Endothelial cell of umbilical vein (primary cell): Measurements from ENCODE around the gene RWDD4. TPM values are rescaled to one million over a fixed set of nuclear protein-coding genes. Genes with fewer than 3 reads are reported as not detected.

Source experiments
- BruUV-seq: library from RNA; stranded (reverse); fragments of 400-500 nt; replicated peaks from 2 replicates; lab custom pipeline; 2021; lab: Mats Ljungman, UMichigan
- CTCF ChIA-PET: fragments of 300-600, 350-600 bp; sonication (Branson Sonifier 250); formaldehyde crosslinking; loops from one replicate; lab custom pipeline; 2021; ENCODE audit warnings: antibody characterized with exemption, inconsistent platforms; lab: Charles Lee
- POLR2A ChIA-PET: fragments of 300-600, 350-600 bp; sonication (Branson Sonifier 250); formaldehyde crosslinking; loops from one replicate; lab custom pipeline; 2021; ENCODE audit warnings: antibody characterized with exemption, inconsistent platforms; lab: Charles Lee
- DNase-seq: peaks from one replicate; pipeline ENCODE4 v3.0.0-alpha.2; 2011; ENCODE audit warnings: low read depth, low spot score
- FAIRE-seq: peaks from 2 replicates; lab custom pipeline; 2011; peaks lifted over from hg19 to GRCh38; lab: Jason Lieb, UNC
- H2AFZ ChIP-seq: 2 replicates; pipeline ENCODE4 v1.6.0; 2012; ENCODE audit warnings: low read depth, low read length, control low read depth, inconsistent platforms
- H3K27ac ChIP-seq: 2 replicates; pipeline ENCODE4 v1.5.1; 2011; ENCODE audit warnings: low read depth, mild to moderate bottlenecking, control low read depth, low read length, moderate library complexity; ENCODE audit not compliant: insufficient read depth
- H3K27me3 ChIP-seq, 2 experiments: 2 replicates each; pipeline versions ENCODE4 v1.6.0 to v1.6.1; 2011; ENCODE audit warnings: low read length in 2 of 2, mixed read lengths in 1 of 2; ENCODE audit not compliant: control insufficient read depth in 2 of 2, insufficient read depth in 2 of 2
- H3K36me3 ChIP-seq, 2 experiments: 2 replicates in 1 of 2; 3 replicates in 1 of 2; pipeline ENCODE4 v1.5.1; 2011; ENCODE audit warnings: low read length in 2 of 2, mild to moderate bottlenecking in 1 of 2, moderate library complexity in 1 of 2; ENCODE audit not compliant: control insufficient read depth in 2 of 2, insufficient read depth in 2 of 2; ENCODE audit errors: extremely low read depth in 1 of 2
- H3K4me1 ChIP-seq: 3 replicates; pipeline ENCODE4 v1.5.1; 2011; ENCODE audit warnings: mild to moderate bottlenecking, low read length; ENCODE audit not compliant: control insufficient read depth, insufficient read depth; ENCODE audit errors: extremely low read depth
- H3K4me2 ChIP-seq: 2 replicates; pipeline ENCODE4 v1.6.1; 2011; ENCODE audit warnings: low read length, control low read depth, mixed read lengths; ENCODE audit not compliant: insufficient read depth
- H3K4me3 ChIP-seq, 3 experiments: fragments of 200-600 bp in 1 of 3; sonication (generic), shearing (Covaris generic) in 1 of 3; replicated peaks in 1 of 3; 2 replicates each; pipeline ENCODE4 v1.5.1; 2011 to 2016; ENCODE audit warnings: control low read depth in 3 of 3, low read length in 3 of 3, mild to moderate bottlenecking in 2 of 3, inconsistent platforms in 1 of 3, low read depth in 1 of 3, moderate library complexity in 1 of 3; ENCODE audit not compliant: insufficient read depth in 1 of 3
- H3K79me2 ChIP-seq: 2 replicates; pipeline ENCODE4 v1.6.0; 2012; ENCODE audit warnings: low read length, inconsistent platforms; ENCODE audit not compliant: control insufficient read depth, insufficient read depth
- H3K9ac ChIP-seq: replicated peaks from 2 replicates; pipeline ENCODE3; 2011; ENCODE audit warnings: low read length, control low read depth; ENCODE audit not compliant: insufficient read depth; ENCODE audit errors: extremely low read depth
- H3K9me1 ChIP-seq: replicated peaks from 3 replicates; pipeline ENCODE4 v1.6.0; 2011; ENCODE audit warnings: mild to moderate bottlenecking, low read length; ENCODE audit not compliant: control insufficient read depth, insufficient read depth; ENCODE audit errors: extremely low read depth
- H3K9me3 ChIP-seq: replicated peaks from 2 replicates; pipeline ENCODE4 v1.5.1; 2012; ENCODE audit warnings: low read length, inconsistent platforms; ENCODE audit not compliant: control insufficient read depth, insufficient read depth
- H4K20me1 ChIP-seq: replicated peaks from 2 replicates; pipeline ENCODE3; 2011; ENCODE audit warnings: mild to moderate bottlenecking, low read length; ENCODE audit not compliant: control insufficient read depth, insufficient read depth; ENCODE audit errors: extremely low read depth
- CTCF ChIP-seq, 2 donors: IDR thresholded peaks; 1 replicate in 1 of 2; 2 replicates in 1 of 2; pipeline ENCODE4 v1.5.1; 2011; ENCODE audit warnings: low read length in 2 of 2, mild to moderate bottlenecking in 2 of 2, moderate library complexity in 2 of 2, control low read depth in 1 of 2, inconsistent platforms in 1 of 2, low read depth in 1 of 2; ENCODE audit not compliant: insufficient read depth in 1 of 2; ENCODE audit errors: extremely low read depth in 1 of 2
- EZH2 ChIP-seq: IDR thresholded peaks from 2 replicates; pipeline ENCODE4 v1.6.1; 2012; ENCODE audit warnings: borderline replicate concordance, low read depth, mild to moderate bottlenecking, moderate library complexity, low read length, inconsistent platforms; ENCODE audit not compliant: severe bottlenecking
- FOS ChIP-seq: IDR thresholded peaks from 2 replicates; pipeline ENCODE4 v1.6.1; 2011; ENCODE audit warnings: mild to moderate bottlenecking, low read length, moderate library complexity, borderline replicate concordance; ENCODE audit not compliant: insufficient read depth
- GATA2 ChIP-seq: IDR thresholded peaks from 2 replicates; pipeline ENCODE4 v1.7.0; 2011; ENCODE audit warnings: low read depth, mild to moderate bottlenecking, moderate library complexity, mixed read lengths, low read length; ENCODE audit not compliant: insufficient read length, insufficient read depth
- JUN ChIP-seq: IDR thresholded peaks from 2 replicates; pipeline ENCODE4 v1.6.1; 2011; ENCODE audit warnings: borderline replicate concordance, low read depth; ENCODE audit not compliant: insufficient read length, insufficient read depth
- MAX ChIP-seq: IDR thresholded peaks from 2 replicates; pipeline ENCODE4 v1.6.1; 2011; ENCODE audit not compliant: insufficient read depth, insufficient read length
- MYC ChIP-seq: IDR thresholded peaks from one replicate; pipeline ENCODE4 v1.6.1; 2011; ENCODE audit warnings: mild to moderate bottlenecking, low read depth, low read length
- POLR2A ChIP-seq: IDR thresholded peaks from 2 replicates; pipeline ENCODE4 v1.6.1; 2012; ENCODE audit warnings: low read depth, mild to moderate bottlenecking, control low read depth, low read length
- POLR2AphosphoS5 ChIP-seq: IDR thresholded peaks from 2 replicates; pipeline ENCODE4 v1.6.1; 2012; ENCODE audit warnings: low read depth, mild to moderate bottlenecking, control low read depth, low read length, moderate library complexity; ENCODE audit not compliant: insufficient read depth
- dilution Hi-C: fragments of 300-500 bp; cut with MboI; formaldehyde crosslinking; loops from one replicate; pipeline ENCODE4 v1.15.0; 2019; ENCODE audit warnings: low sequenced_read_pairs; ENCODE audit not compliant: extremely low pct_ligation_motif_present
- intact Hi-C: fragments of 100-400 bp; cut with micrococcal nuclease; formaldehyde crosslinking; loops from one replicate; pipeline ENCODE4 v1.10.0; 2022
- polyA plus RNA-seq, 4 experiments: library from polyadenylated mRNA; depleted of rRNA in 3 of 4; stranded (reverse) in 3 of 4; unstranded in 1 of 4; fragments of >200 nt; gene quantifications; 2 replicates each; pipeline versions ENCODE4 v1.2.1 to v1.2.3, GENCODE V29; 2011 to 2012; ENCODE audit warnings: missing spikeins in 1 of 4
- total RNA-seq: library from RNA; stranded (reverse); gene quantifications from 2 replicates; pipeline ENCODE4 v1.2.3, GENCODE V29; 2021

RWDD4 gene
- total and polyA plus RNA-seq, 2 donors (not counting 3 experiments of a cell fraction or from before 2014, with no cell fraction given) = 4.9 to 16.6 TPM

DNA sequence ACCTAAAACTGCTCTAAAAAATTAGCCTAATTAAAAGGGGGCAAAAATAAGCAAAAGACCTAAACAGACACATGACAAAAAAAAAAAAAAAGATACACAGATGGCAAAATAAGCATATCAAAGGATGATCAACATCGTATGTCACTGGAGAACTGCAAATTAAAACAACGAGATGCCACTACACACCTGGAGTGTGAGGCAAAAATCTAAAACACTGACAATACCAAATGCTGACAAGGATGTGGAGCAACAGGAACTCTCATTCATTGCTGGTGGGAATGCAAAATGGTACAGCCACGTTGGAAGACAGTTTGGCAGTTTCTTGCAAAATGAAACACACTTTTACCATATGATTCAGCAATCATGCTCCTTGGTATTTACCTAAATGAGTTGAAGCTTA, 64.2 kb downstream of the RWDD4 start:
- Histone ChIP-seq H3K4me3 (no peak overlapping the region), H3K9me1 (no peaks in the 10 kb centered on the region), H3K4me2 (no peak overlapping the region), H3K9me3 (no peaks in the 10 kb centered on the region), H2AFZ (no peak overlapping the region), H3K36me3 (no peaks in the 10 kb centered on the region), H3K27me3 (peaks cover 0 to 8% of the 10 kb centered on the region in 2 experiments), H3K4me1 (no peaks in the 10 kb centered on the region), H3K27ac (no peak overlapping the region), H3K79me2 (no peaks in the 10 kb centered on the region), H4K20me1 (no peaks in the 10 kb centered on the region), H3K9ac (no peak overlapping the region)
- TF ChIP-seq EZH2 (no peak), POLR2AphosphoS5 (no peak), CTCF (IDR thresholded peaks at IDR 0.05; ENCODE audit: extremely low read depth in 1 of 2, insufficient read depth in 1 of 2, low read depth in 1 of 2, low read length in 2 of 2) (no peak), FOS (no peak), POLR2A (no peak), GATA2 (no peak), MYC (no peak), JUN (no peak), MAX (no peak)
- CTCF ChIA-PET = no interaction called here
- dilution Hi-C loops (no loop called here), intact Hi-C loops (no loop called here)
- POLR2A ChIA-PET = no interaction called here
- no TSS peak for BruUV-seq
- FAIRE-seq = no peak
- DNase-seq = no peak
